HG03457 (cell line): ENCODE results near the gene CDK12.
"Not testable (repeated sequence)": the region's sequence is repeated elsewhere in the genome, so short reads cannot be mapped to it uniquely, and the experiment has no call there.

Experiments
- ATAC-seq: cut with Tn5 transposase; IDR thresholded peaks from one replicate; pipeline ENCODE4 v1.9.1; 2021; ENCODE audit warnings: moderate number of reproducible peaks; ENCODE audit not compliant: unreplicated experiment

CDK12 gene

DNA sequence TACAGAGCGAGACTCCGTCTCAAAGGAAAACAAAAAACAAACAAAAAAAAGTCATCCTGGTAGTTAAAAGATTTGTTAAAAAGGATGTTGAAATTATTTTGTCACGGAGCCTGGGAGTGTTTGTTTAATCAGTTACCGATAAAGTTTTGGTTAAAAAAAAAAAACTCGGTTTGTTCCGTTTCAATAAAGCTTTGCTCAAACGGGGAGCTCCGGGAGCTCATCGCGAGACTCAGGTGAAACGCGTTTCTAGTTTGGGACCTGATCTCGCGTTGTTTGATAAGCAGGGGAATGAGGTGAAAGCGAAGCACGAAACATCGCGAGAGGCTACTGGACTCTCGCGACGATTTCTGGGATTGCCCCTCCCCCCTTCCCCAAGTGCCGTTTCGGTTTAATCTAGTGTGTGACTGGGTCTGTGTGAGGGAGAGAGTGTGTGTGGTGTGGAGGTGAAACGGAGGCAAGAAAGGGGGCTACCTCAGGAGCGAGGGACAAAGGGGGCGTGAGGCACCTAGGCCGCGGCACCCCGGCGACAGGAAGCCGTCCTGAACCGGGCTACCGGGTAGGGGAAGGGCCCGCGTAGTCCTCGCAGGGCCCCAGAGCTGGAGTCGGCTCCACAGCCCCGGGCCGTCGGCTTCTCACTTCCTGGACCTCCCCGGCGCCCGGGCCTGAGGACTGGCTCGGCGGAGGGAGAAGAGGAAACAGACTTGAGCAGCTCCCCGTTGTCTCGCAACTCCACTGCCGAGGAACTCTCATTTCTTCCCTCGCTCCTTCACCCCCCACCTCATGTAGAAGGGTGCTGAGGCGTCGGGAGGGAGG is at the start of gene CDK12:
CDK12 (plus strand) TSS at position 374 of the 813 bp plus-strand sequence. CDS start 586 bp downstream, outside the sequence.
- ATAC-seq: peak; percentile 46

- ATAC-seq: no peak
Measured at GRCh38 chr17:39416141-39416540, 45.1 kb upstream of the CDK12 start.

DNA sequence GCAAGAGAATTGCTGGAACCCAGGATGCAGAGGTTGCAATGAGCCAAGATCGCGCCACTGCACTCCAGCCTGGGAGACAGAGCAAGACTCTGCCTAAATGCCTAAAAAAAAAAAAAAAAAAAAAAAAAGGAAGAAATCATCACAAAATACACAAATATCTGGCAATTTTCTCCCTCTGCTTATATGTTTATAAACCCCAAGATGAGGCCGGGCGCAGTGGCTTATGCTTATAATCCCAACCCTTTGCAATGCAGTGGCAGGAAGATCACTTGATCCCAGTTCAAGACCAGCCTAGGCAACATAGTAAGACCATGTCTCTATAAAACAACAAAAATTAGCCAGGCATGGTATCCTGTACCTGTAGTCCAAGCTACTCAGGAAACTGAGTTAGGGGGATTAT is 31.7 kb upstream of the CDK12 start:
- no peak for ATAC-seq

- ATAC-seq: not testable (repeated sequence)
Measured at GRCh38 chr17:39439868-39440267, 21.4 kb upstream of the CDK12 start.

DNA sequence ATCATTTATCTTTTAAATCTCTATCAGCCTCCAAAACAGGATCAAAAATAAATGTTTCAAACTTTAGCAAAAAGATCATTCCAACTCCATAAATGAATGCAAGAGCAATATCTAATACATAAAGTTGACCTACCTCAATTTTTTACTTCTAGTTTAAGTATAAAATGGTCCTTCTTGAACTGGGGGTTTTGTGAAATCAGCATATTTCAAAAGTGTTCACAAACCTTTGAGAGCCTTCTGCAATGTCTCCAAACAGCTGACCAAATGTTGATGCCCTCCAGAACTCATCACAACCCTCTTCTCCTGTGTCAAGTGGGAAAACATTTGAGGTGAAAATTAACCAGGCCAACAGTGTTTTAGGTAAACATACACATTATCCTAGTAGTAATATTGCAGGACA is 18.0 kb upstream of the CDK12 start:
- no peak for ATAC-seq

- ATAC-seq: no peak
Measured at GRCh38 chr17:39447561-39447960, 13.7 kb upstream of the CDK12 start.

- ATAC-seq: no peak
Measured at GRCh38 chr17:39450051-39450450, 11.2 kb upstream of the CDK12 start.

DNA sequence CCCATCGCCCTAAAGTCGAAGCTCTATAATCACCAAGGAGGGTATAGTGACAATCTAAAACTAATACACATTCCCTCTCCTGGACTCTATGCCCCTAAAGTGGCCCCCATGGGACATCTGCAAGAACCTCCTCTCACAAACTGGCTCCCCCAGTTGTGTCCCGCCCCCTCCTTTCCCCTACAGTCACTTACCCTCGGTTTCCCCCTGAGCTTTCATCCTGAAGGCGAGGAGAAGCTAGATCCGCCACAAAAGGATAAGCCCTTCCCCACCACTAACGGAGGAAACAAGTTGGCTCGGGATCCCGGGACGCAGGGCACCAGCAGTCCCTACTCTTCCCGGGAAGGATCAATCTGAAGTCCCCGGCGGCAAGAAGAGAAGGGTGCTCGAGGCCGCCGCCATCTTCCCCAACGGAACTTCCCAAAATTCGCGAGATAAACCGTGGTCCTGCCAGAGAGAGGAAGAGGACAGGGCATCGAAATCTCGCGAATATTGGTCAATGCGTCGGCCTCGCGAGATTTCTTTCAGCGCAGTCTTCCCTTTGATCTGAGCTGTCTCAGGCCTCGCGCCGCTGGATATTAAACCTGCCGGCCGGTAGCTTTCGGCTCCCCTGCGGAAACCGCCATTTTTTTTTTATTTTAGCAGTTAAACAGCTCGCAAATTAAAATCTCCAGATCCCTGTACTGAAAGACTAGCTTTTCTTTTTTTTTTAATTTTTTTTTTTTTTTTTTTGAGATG is 10.3 kb upstream of the CDK12 start, which contains the start of gene MED1:
MED1 (minus strand) TSS at position 417 of the 735 bp plus-strand sequence; CDS start at position 216, 201 bp downstream.
- ATAC-seq: peak; percentile 73

GRCh38 chr17:39455919-39456318 is 5.4 kb upstream of the CDK12 start:
- ATAC-seq: no peak

- ATAC-seq: peak; percentile 6
Measured at GRCh38 chr17:39461926-39462569, 762 bp downstream of the CDK12 start.

DNA sequence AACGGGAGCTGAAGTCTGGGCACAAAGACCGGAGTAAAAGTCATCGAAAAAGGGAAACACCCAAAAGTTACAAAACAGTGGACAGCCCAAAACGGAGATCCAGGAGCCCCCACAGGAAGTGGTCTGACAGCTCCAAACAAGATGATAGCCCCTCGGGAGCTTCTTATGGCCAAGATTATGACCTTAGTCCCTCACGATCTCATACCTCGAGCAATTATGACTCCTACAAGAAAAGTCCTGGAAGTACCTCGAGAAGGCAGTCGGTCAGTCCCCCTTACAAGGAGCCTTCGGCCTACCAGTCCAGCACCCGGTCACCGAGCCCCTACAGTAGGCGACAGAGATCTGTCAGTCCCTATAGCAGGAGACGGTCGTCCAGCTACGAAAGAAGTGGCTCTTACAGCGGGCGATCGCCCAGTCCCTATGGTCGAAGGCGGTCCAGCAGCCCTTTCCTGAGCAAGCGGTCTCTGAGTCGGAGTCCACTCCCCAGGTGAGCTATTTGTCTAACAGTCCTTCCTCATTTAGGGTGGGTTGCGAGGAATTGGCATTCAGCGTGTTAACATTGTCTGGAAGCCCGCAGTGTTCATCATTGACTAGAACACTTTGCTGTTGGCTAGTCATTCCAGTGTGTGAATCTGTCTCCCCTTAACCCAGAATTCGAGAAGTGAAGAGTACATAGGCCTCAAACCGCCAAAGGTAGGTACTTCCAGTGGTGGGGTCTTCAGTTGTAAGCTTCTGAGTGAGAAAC is 1.5 kb downstream of the CDK12 start:
- ATAC-seq: no peak

- not testable (repeated sequence) for ATAC-seq
Measured at GRCh38 chr17:39464639-39465181, 3.4 kb downstream of the CDK12 start.

DNA sequence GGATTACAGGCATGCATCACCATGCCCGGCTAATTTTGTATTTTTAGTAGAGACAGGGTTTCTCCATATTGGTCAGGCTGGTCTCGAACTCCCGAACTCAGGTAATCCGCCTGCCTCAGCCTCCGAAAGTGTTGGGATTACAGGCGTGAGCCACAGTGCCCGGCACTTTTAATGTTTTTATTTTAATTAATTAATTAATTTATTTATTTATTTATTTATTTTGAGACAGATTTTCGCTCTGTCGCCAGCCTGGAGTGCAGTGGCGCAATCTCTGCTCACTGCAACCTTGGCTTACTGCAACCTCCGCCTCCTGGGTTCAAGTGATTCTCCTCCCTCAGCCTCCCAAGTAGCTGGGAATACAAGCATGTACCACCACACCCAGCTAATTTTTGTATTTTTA is 7.3 kb downstream of the CDK12 start:
- not testable (repeated sequence) for ATAC-seq

GRCh38 chr17:39473310-39473709 is 12.0 kb downstream of the CDK12 start:
- ATAC-seq: no peak

DNA sequence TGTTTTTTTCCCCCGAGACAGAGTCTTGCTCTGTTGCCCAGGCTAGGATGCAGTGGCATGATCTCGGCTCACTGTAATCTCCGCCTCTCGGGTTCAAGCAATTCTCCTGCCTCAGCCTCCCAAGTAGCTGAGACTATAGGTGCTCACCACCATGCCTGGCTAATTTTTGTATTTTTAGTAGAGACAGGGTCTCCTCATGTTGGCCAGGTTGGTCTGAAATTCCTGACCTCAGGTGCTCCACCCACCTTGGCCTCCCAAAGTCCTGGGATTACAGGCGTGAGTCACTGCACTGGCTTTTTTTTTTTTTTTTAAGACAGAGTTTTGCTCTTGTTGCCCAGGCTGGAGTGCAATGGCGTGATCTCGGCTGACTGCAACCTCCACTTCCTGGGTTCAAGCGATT is 18.3 kb downstream of the CDK12 start:
- ATAC-seq: not testable (repeated sequence)

DNA sequence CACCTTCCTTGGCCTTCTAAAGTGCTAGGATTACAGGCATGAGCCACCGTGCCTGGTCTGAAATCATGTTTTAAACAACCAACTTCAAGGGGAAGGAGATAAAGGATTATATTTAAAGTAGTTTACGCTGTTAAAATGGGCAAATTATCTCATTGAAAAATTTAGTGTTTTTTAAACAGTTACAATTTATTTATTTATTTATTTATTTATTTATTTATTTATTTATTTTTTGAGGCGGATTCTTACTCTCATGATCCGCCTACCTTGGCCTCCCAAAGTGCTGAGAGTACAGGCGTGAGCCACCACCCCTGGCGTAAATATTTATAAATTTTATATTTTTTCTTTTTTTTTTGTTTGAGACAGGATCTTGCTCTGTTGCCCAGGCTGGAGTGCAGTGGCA is 22.2 kb downstream of the CDK12 start:
- no peak for ATAC-seq

GRCh38 chr17:39484178-39484577 is 22.9 kb downstream of the CDK12 start:
- ATAC-seq: no peak

GRCh38 chr17:39485555-39485954 is 24.3 kb downstream of the CDK12 start:
- ATAC-seq: no peak

DNA sequence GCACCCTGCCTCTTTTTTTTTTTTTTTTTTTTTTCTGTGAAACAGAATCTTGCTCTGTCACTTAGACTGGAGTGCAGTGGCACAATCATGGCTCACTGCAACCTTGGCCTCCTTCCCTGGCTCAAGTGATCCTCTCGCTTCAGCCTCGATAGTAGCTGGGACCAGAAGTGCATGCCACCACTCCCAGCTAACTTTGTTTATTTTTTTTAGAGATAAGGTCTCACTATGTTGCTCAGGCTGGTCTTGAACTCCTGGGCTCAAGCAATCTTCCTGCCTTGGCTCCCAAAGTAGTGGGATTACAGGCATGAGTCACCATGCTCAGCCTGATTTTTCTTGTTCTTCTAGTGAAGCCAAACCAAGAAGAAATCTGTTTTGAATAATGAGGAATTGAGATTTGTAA is 25.0 kb downstream of the CDK12 start:
- ATAC-seq: no peak

- ATAC-seq: not testable (repeated sequence)
Measured at GRCh38 chr17:39487490-39487889, 26.2 kb downstream of the CDK12 start.
